HepG2 (cell line): ENCODE results near the gene NELL2. TPM values are rescaled to one million over a fixed set of nuclear protein-coding genes. Genes with fewer than 3 reads are reported as not detected.

Experiments
- ATAC-seq: fragments of 200-7000 bp; cut with Tn5 transposase; 3 replicates; pipeline ENCODE4 v1.9.1; 2020; ENCODE audit warnings: mild to moderate bottlenecking, moderate library complexity
- BruUV-seq: library from RNA; stranded (reverse); fragments of 400-500 nt; replicated peaks from 2 replicates; lab custom pipeline; 2021; lab: Mats Ljungman, UMichigan
- CTCF ChIA-PET: fragments of 300-600 bp; formaldehyde crosslinking; extraction: SDS; loops from one replicate; lab custom pipeline; 2021; ENCODE audit warnings: low total read pairs, inconsistent platforms, low intra/inter-chr PET ratio; lab: Yijun Ruan, JAX
- POLR2A ChIA-PET: fragments of 350-600 bp; sonication (Branson Sonifier 250); formaldehyde crosslinking; loops from one replicate; lab custom pipeline; 2020; ENCODE audit warnings: antibody characterized with exemption, inconsistent platforms; lab: Yijun Ruan, JAX
- DNase-seq: peaks from one replicate; pipeline ENCODE4 v3.0.0-alpha.2; 2015; ENCODE audit warnings: low spot score
- FAIRE-seq: peaks from 3 replicates; lab custom pipeline; 2011; peaks lifted over from hg19 to GRCh38; lab: Jason Lieb, UNC
- H2AFZ ChIP-seq: one replicate; pipeline ENCODE4 v1.6.1; 2011; ENCODE audit warnings: low read length, inconsistent platforms
- H3K27ac ChIP-seq: fragments of 300-600 bp; 3 replicates; pipeline ENCODE4 v1.8.0; 2011; ENCODE audit warnings: mixed run types, mild to moderate bottlenecking, mixed read lengths, low read length, inconsistent platforms; ENCODE audit not compliant: insufficient read depth; ENCODE audit errors: extremely low read length
- H3K27me3 ChIP-seq, 2 experiments: fragments of 200-600 bp in 1 of 2; 2 replicates in 1 of 2; 3 replicates in 1 of 2; pipeline versions ENCODE4 v1.6.0 to v1.8.0; 2011; ENCODE audit warnings: low read length in 2 of 2, mild to moderate bottlenecking in 2 of 2, moderate library complexity in 2 of 2, inconsistent platforms in 1 of 2; ENCODE audit not compliant: insufficient read depth in 2 of 2, control insufficient read depth in 1 of 2
- H3K36me3 ChIP-seq, 2 experiments: fragments of 200-600 bp in 1 of 2; replicated peaks in 1 of 2; 2 replicates in 1 of 2; 3 replicates in 1 of 2; pipeline versions ENCODE4 v1.5.1 to v1.8.0; 2011; ENCODE audit warnings: low read length in 2 of 2, inconsistent platforms in 1 of 2; ENCODE audit not compliant: insufficient read depth in 2 of 2, control insufficient read depth in 1 of 2
- H3K4me1 ChIP-seq: 2 replicates; pipeline ENCODE4 v1.5.1; 2012; ENCODE audit warnings: low read length, inconsistent platforms; ENCODE audit not compliant: insufficient read depth
- H3K4me2 ChIP-seq: 2 replicates; pipeline ENCODE4 v1.6.0; 2011; ENCODE audit warnings: low read depth, low read length, inconsistent platforms
- H3K4me3 ChIP-seq, 3 experiments: fragments of 200-600 bp in 1 of 3; sonication (generic), shearing (Covaris generic) in 1 of 3; replicated peaks in 1 of 3; 2 replicates each; pipeline ENCODE4 v1.5.1; 2011 to 2016; ENCODE audit warnings: low read length in 3 of 3, inconsistent platforms in 2 of 3, low read depth in 2 of 3, mild to moderate bottlenecking in 2 of 3, control low read depth in 1 of 3, mixed read lengths in 1 of 3; ENCODE audit not compliant: insufficient read depth in 1 of 3
- H3K79me2 ChIP-seq: one replicate; pipeline ENCODE4 v1.6.1; 2011; ENCODE audit warnings: low read length, inconsistent platforms; ENCODE audit not compliant: insufficient read depth
- H3K9ac ChIP-seq: 2 replicates; pipeline ENCODE4 v1.6.0; 2011; ENCODE audit warnings: mild to moderate bottlenecking, low read depth, low read length, inconsistent platforms; ENCODE audit not compliant: insufficient read depth
- H3K9me3 ChIP-seq: 2 replicates; pipeline ENCODE4 v1.5.1; 2012; ENCODE audit warnings: mild to moderate bottlenecking, low read length
- H4K20me1 ChIP-seq: 2 replicates; pipeline ENCODE4 v1.6.0; 2011; ENCODE audit warnings: inconsistent platforms, mild to moderate bottlenecking, low read length, moderate library complexity; ENCODE audit not compliant: insufficient read depth
- LRRFIP1 ChIP-seq: sonication (generic); formaldehyde crosslinking; conservative IDR thresholded peaks from 2 replicates; pipeline ENCODE4 v1.4.0; 2020; ENCODE audit warnings: missing genetic modification reagents
- in situ Hi-C: cut with HindIII; loops from 2 replicates; pipeline ENCODE4 v1.10.0; 2017; ENCODE audit warnings: low pct_unique_long_range_greater_than_20kb; ENCODE audit not compliant: extremely low pct_ligation_motif_present
- intact Hi-C: fragments of 100-400 bp; cut with micrococcal nuclease; formaldehyde crosslinking; loops from one replicate; pipeline ENCODE4 v1.10.0; 2022; ENCODE audit not compliant: unreplicated experiment
- polyA plus RNA-seq, 8 experiments: library from polyadenylated mRNA; depleted of rRNA in 3 of 8; stranded (reverse) in 7 of 8; unstranded in 1 of 8; fragments of >200 nt; fragmentation: Illumina TruSeq in 4 of 8; extraction: Trizol in 4 of 8; gene quantifications; 2 replicates each; pipeline versions ENCODE4 v1.2.1 to v1.2.3, GENCODE V29; 2011 to 2016; ENCODE audit warnings: low read depth in 4 of 8, missing spikeins in 1 of 8, mixed read lengths in 1 of 8; ENCODE audit not compliant: insufficient read depth in 1 of 8
- total RNA-seq, 5 experiments: library from RNA; depleted of rRNA; stranded (reverse); fragments of >200 nt; fragmentation: Illumina TruSeq; extraction: Trizol; gene quantifications; 2 replicates each; pipeline ENCODE4 v1.2.3, GENCODE V29; 2016; ENCODE audit warnings: low read depth in 1 of 5
- TF ChIP-seq, protein P1 (sequence below): sonication (generic); formaldehyde crosslinking; IDR thresholded peaks from 2 replicates; pipeline ENCODE4 v1.4.0; 2020; ENCODE audit warnings: mild to moderate bottlenecking, missing genetic modification reagents, borderline replicate concordance

The NELL2 gene
- total and polyA plus RNA-seq, 2 of the 13 experiments (the other 11 are each of a cell fraction or from before 2014, with no cell fraction given), result 0.11 TPM; not detected in 1

DNA sequence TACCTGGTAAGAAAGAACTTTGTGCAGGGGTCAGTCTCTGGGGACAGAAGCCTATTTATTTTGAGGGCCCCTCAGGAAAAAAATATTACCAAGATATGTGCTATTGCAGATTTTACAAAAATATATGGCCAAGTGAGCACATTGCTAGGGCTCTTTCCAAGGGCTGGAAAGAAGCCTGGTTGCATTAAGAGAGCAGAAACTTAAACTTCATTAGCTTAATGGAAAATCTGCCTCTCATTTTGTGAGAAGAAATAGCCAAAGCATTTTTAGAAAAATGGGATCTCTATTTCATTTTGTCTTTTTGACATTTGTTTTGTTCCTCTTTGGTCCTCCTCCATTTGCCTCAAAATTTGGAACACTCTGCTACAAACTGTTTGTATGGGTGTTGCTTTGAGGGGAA lies 283.5 kb downstream of the NELL2 start:
- BruUV-seq, result no TSS peak
- TF ChIP-seq, protein P1, sequence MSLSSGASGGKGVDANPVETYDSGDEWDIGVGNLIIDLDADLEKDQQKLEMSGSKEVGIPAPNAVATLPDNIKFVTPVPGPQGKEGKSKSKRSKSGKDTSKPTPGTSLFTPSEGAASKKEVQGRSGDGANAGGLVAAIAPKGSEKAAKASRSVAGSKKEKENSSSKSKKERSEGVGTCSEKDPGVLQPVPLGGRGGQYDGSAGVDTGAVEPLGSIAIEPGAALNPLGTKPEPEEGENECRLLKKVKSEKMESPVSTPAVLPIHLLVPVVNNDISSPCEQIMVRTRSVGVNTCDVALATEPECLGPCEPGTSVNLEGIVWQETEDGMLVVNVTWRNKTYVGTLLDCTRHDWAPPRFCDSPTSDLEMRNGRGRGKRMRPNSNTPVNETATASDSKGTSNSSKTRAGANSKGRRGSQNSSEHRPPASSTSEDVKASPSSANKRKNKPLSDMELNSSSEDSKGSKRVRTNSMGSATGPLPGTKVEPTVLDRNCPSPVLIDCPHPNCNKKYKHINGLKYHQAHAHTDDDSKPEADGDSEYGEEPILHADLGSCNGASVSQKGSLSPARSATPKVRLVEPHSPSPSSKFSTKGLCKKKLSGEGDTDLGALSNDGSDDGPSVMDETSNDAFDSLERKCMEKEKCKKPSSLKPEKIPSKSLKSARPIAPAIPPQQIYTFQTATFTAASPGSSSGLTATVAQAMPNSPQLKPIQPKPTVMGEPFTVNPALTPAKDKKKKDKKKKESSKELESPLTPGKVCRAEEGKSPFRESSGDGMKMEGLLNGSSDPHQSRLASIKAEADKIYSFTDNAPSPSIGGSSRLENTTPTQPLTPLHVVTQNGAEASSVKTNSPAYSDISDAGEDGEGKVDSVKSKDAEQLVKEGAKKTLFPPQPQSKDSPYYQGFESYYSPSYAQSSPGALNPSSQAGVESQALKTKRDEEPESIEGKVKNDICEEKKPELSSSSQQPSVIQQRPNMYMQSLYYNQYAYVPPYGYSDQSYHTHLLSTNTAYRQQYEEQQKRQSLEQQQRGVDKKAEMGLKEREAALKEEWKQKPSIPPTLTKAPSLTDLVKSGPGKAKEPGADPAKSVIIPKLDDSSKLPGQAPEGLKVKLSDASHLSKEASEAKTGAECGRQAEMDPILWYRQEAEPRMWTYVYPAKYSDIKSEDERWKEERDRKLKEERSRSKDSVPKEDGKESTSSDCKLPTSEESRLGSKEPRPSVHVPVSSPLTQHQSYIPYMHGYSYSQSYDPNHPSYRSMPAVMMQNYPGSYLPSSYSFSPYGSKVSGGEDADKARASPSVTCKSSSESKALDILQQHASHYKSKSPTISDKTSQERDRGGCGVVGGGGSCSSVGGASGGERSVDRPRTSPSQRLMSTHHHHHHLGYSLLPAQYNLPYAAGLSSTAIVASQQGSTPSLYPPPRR (CRISPR knock-in tag), result no peak
- TF ChIP-seq LRRFIP1 (CRISPR knock-in tag), result no peak

More for the DNA sequence above, 283.5 kb downstream of the NELL2 start:
- H3K9me3 ChIP-seq, result no peaks in the 10 kb centered on the region
- no peaks in the 10 kb centered on the region; a peak in 1 of 5 replicates for H3K27me3 ChIP-seq
- no peak for FAIRE-seq
- H3K79me2 ChIP-seq, result no peaks in the 10 kb centered on the region
- in situ Hi-C loops, result no loop called here
- H3K4me1 ChIP-seq, result no peaks in the 10 kb centered on the region
- no peaks in the 10 kb centered on the region for H4K20me1 ChIP-seq
- H2AFZ ChIP-seq, result no peak overlapping the region
- intact Hi-C loops, result no loop called here
- CTCF ChIA-PET, result no interaction called here
- ATAC-seq, result no peak
- H3K9ac ChIP-seq, result no peak overlapping the region
- H3K4me2 ChIP-seq, result no peak overlapping the region
- no peak overlapping the region for H3K4me3 ChIP-seq
- H3K27ac ChIP-seq, result no peak overlapping the region
- H3K36me3 ChIP-seq, result no peaks in the 10 kb centered on the region
- no peak for DNase-seq
- POLR2A ChIA-PET, result no interaction called here
